ENCODE results near the gene RAX2.

Gene RAX2

DNA sequence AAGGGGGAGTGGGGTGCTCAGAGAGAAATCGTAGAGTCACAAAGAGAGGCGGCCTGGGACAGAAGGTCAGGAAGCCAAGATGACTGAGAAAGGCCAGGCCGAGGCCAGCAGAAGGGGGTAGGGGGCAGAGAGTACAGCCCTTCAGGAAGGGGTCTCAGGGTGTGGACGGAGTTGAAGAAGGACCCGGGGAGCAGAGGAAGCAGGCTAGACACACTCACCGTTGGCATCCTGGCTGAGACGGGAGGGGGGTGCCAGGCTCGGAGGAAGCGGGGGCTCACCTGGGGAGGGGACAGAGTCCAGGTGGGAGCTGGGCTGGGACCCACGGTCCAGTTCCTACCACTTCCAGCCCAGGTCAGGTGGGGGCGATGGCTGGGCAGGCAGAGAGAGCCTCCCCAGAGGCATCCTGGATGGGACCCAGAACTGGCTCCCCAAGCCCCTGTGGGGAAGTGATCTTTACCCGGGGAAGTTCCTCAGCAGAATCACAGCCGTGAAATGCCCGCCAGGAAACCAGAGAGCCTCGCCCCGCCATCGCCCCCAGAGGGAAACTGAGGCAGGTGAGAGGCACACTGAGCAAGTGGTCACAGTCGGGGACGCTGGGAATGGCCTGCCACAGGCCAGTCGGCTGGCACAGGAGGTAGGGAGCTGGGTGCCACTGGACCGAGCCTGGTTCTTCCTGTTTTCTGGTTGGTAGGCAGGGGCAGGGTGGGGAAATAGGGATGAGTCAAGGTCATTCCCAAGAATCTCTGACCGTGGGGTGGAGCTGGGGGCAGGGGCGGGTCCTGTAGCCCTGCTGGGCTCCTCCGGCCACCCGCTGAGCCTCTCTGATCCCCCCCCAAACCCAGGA lies 12.8 kb upstream of the RAX2 start:
- no peak for DNase-seq (ENCODE audit: low read depth)
- H3K4me3 ChIP-seq (ENCODE audit: low read depth, low read length), result no peak overlapping the region
- in situ Hi-C loops (cut with HindIII; ENCODE audit: low sequenced_read_pairs), result no loop called here
- TF ChIP-seq, protein P1, sequence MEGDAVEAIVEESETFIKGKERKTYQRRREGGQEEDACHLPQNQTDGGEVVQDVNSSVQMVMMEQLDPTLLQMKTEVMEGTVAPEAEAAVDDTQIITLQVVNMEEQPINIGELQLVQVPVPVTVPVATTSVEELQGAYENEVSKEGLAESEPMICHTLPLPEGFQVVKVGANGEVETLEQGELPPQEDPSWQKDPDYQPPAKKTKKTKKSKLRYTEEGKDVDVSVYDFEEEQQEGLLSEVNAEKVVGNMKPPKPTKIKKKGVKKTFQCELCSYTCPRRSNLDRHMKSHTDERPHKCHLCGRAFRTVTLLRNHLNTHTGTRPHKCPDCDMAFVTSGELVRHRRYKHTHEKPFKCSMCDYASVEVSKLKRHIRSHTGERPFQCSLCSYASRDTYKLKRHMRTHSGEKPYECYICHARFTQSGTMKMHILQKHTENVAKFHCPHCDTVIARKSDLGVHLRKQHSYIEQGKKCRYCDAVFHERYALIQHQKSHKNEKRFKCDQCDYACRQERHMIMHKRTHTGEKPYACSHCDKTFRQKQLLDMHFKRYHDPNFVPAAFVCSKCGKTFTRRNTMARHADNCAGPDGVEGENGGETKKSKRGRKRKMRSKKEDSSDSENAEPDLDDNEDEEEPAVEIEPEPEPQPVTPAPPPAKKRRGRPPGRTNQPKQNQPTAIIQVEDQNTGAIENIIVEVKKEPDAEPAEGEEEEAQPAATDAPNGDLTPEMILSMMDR (IDR thresholded peaks at IDR 0.05; ENCODE audit: low read depth, low read length, missing control alignments), result no peak

DNA sequence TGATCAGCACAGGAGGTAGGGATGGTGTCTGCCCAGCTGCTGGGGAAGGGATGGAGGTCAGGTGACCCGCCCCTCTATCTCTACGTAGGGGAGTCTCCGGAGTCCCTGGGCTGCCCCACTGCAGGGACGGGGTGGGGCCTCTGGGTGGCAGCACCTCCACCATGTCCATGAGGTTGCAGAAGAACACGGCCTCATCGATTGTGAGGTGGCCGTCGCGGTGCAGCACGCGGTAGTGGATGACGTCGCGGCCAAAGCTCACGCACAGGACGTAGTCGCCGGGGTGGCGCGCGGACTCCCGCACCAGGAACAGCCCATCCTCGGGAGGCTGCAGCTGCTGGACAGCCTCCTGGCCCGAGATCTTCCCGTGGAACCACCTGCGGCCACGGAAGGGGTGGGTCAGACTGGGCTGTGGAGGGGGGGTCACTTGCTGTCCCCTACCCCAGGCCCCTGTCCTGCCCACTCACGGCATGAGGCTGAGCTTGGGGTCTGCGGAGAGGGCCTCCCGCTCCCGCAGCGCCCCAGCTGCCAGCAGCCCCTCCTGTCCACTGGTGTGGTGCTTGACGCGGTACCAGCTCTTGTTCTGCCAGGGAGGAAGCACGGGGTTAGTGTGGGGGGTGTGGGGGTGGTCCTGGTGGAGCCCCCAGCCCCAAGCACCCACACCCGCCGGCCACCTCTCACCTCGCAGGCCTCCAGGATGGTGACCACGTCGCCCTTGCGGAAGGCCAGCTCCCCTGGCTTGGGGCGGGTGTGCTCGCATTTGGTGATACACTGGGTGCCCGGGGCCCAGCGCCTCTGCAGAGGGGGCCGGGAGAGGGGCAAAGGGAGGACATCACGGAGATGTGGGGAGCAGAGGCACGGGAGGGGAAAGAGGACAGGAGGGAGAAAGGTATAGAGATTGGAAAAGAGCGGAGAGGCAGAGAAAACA lies 11.9 kb upstream of the RAX2 start:
- TF ChIP-seq, protein P1 (IDR thresholded peaks at IDR 0.05; ENCODE audit: low read depth, low read length, missing control alignments), result no peak
- no peak overlapping the region for H3K4me3 ChIP-seq (ENCODE audit: low read depth, low read length)
- in situ Hi-C loops (cut with HindIII; ENCODE audit: low sequenced_read_pairs), result no loop called here
- no peak for DNase-seq (ENCODE audit: low read depth)

DNA sequence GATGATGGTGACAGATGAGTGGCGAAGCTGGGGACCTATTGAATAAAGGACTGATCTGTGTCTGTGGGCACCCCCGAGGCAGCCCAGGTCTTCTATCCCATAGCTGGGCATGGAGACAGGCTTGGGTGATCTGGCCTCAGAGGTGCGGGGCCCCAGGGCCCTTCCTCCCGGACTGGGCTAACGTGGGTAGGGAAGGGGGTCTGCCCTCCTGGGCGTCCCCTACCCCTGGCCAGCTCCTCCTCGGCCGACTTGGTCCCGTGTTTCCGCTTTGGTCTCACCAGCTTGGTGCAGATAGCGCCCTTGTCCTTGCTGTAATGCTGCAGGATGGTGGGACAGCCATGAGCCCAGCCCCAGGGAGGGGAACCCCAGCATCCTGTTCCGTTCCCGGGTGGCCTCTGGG lies 10.9 kb upstream of the RAX2 start:
- TF ChIP-seq, protein P1 (IDR thresholded peaks at IDR 0.05; ENCODE audit: low read depth, low read length, missing control alignments), result no peak
- in situ Hi-C loops (cut with HindIII; ENCODE audit: low sequenced_read_pairs), result no loop called here
- no peak for DNase-seq (ENCODE audit: low read depth)
- H3K4me3 ChIP-seq (ENCODE audit: low read depth, low read length), result no peak overlapping the region

DNA sequence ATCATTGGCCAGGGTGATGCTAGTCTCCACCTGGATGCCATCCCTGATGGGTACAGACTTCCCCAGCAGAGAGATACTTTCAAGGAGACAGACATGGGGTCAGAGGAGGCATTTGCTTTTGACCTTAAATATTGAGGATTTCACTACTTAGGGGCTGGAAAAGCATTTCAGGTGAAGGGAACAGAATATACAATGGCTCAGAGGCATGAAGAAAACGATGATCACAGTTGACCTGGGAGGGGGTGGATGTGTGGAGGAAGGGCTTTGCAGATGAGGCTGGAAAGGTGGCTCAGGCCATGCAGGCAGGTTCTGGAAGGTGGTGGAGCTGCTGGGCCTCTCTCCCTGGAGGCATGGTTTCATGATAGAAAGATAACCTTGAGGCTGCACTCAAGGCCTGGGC lies 10.3 kb upstream of the RAX2 start:
- TF ChIP-seq, protein P1 (IDR thresholded peaks at IDR 0.05; ENCODE audit: low read depth, low read length, missing control alignments), result no peak
- H3K4me3 ChIP-seq (ENCODE audit: low read depth, low read length), result no peak overlapping the region
- no peak for DNase-seq (ENCODE audit: low read depth)
- in situ Hi-C loops (cut with HindIII; ENCODE audit: low sequenced_read_pairs), result no loop called here

DNA sequence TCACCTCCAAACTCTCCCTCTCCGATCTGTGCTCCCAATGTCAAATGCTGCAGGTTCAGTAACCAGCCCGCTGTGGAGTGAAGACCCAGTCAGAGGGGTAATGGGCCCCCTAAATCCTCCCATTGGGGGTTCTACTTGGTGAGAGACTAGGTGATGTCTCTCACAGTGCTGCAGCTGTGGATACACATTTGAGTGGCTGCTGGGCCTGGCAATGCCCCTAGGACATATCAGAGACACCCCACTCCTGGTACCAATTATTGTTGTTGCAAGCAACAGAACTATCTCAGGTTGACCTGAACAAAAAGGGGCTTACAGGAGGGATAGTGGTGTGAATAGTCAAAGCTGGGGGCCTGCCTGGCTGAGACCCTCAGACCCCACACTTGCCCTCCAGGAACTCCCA lies 9.6 kb upstream of the RAX2 start:
- in situ Hi-C loops (cut with HindIII; ENCODE audit: low sequenced_read_pairs), result no loop called here
- no peak overlapping the region for H3K4me3 ChIP-seq (ENCODE audit: low read depth, low read length)
- DNase-seq (ENCODE audit: low read depth), result no peak
- TF ChIP-seq, protein P1 (IDR thresholded peaks at IDR 0.05; ENCODE audit: low read depth, low read length, missing control alignments), result no peak

DNA sequence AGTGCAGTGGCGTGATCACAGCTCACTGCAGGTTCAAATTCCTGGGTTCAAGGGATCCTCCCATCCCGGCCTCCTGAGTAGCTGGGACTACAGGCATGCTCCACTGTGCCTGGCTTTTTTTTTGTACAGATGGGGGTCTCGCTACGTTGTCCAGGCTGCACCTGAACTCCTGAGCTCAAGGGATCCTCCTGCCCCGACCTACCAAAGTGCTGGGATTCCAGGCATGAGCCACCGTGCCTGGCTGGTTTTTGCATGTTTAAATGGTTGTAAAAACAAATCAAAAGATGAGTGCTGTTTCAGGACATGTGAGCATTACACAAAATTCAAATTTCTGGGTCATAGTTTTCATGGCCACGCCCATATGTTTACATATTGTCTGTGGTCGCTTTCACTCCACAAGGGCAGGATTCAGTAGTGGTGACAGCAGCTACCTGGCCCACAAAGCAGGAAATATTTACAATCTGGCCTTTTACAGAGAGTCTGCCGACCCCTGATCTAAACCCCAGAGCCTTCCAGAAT lies 8.8 kb upstream of the RAX2 start:
- DNase-seq (ENCODE audit: low read depth), result no peak
- in situ Hi-C loops (cut with HindIII; ENCODE audit: low sequenced_read_pairs), result no loop called here
- TF ChIP-seq, protein P1 (IDR thresholded peaks at IDR 0.05; ENCODE audit: low read depth, low read length, missing control alignments), result no peak
- no peak overlapping the region for H3K4me3 ChIP-seq (ENCODE audit: low read depth, low read length)

Data from astrocyte of the cerebellum (primary cell).